NCI-H146 treated with DMSO at 0.1 percent for 48 hours (cell line): ENCODE data around the gene SMARCAL1.

Experiments used
- DNase-seq: peaks from one replicate; lab custom pipeline; 2025; ENCODE audit not compliant: unreplicated experiment; lab: John Stamatoyannopoulos, UW

The SMARCAL1 gene

GRCh38 chr2:216526939-216527338, 114.7 kb downstream of the SMARCAL1 start:
- DNase-seq, result no peak

GRCh38 chr2:216527600-216527999, 115.3 kb downstream of the SMARCAL1 start:
- no peak for DNase-seq

- DNase-seq, result no peak
These were observed 120.3 kb downstream of the SMARCAL1 start for GRCh38 chr2:216532562-216532961.
